HepG2 (cell line): Measurements from ENCODE around the gene FRMD3. TPM values are rescaled to one million over a fixed set of nuclear protein-coding genes. Genes with fewer than 3 reads are reported as not detected.

Experiments used
- BHLHE40 ChIP-seq: IDR thresholded peaks from 2 replicates; pipeline ENCODE4 v1.6.1; 2011; ENCODE audit warnings: low read length, improper control_type of control experiment
- CBX5 ChIP-seq: sonication (generic); formaldehyde crosslinking; IDR thresholded peaks from 2 replicates; pipeline ENCODE4 v1.4.0; 2020; ENCODE audit warnings: missing genetic modification reagents, borderline replicate concordance
- ELF1 ChIP-seq: sonication (generic); formaldehyde crosslinking; IDR thresholded peaks from 2 replicates; pipeline ENCODE4 v1.4.0; 2020; ENCODE audit warnings: missing genetic modification reagents
- FOXJ3 ChIP-seq: sonication (generic); formaldehyde crosslinking; IDR thresholded peaks from 2 replicates; pipeline ENCODE4 v1.4.0; 2020; ENCODE audit warnings: missing genetic modification reagents, mild to moderate bottlenecking, borderline replicate concordance
- GATA4 ChIP-seq: sonication (generic); IDR thresholded peaks from 2 replicates; pipeline ENCODE4 v1.6.1; 2016; ENCODE audit warnings: antibody characterized with exemption, low read depth, borderline replicate concordance
- HDAC2 ChIP-seq: sonication (generic); formaldehyde crosslinking; IDR thresholded peaks from 2 replicates; pipeline ENCODE4 v1.4.0; 2020; ENCODE audit warnings: missing genetic modification reagents
- HOXA5 ChIP-seq: sonication (generic); formaldehyde crosslinking; IDR thresholded peaks from 2 replicates; pipeline ENCODE4 v1.4.0; 2020; ENCODE audit warnings: missing genetic modification reagents
- KAT7 ChIP-seq: IDR thresholded peaks from 2 replicates; pipeline ENCODE4 v1.6.1; 2018; ENCODE audit warnings: borderline replicate concordance, missing compliant biosample characterization
- PPARG ChIP-seq: conservative IDR thresholded peaks from 2 replicates; pipeline ENCODE4 v1.6.1; 2016; ENCODE audit warnings: missing biosample characterization, missing genetic modification reagents
- SNRNP70 ChIP-seq: fragments of 200-400 bp; formaldehyde crosslinking; IDR thresholded peaks from 2 replicates; pipeline ENCODE4 v1.6.1; 2017; ENCODE audit warnings: mild to moderate bottlenecking, low read depth, low read length, moderate library complexity
- TBX2 ChIP-seq: sonication (generic); formaldehyde crosslinking; IDR thresholded peaks from 2 replicates; pipeline ENCODE4 v1.5.0; 2020; ENCODE audit warnings: missing genetic modification reagents, mild to moderate bottlenecking, borderline replicate concordance
- ZMYM4 ChIP-seq: sonication (generic); formaldehyde crosslinking; IDR thresholded peaks from 2 replicates; pipeline ENCODE4 v1.8.1; 2023; ENCODE audit warnings: mild to moderate bottlenecking, missing genetic modification reagents
- ZNF83 ChIP-seq: sonication (generic); formaldehyde crosslinking; IDR thresholded peaks from 2 replicates; pipeline ENCODE4 v1.4.0; 2020; ENCODE audit warnings: missing genetic modification reagents, mild to moderate bottlenecking, borderline replicate concordance
- polyA plus RNA-seq, 8 experiments: library from polyadenylated mRNA; depleted of rRNA in 3 of 8; stranded (reverse) in 7 of 8; unstranded in 1 of 8; fragments of >200 nt; fragmentation: Illumina TruSeq in 4 of 8; extraction: Trizol in 4 of 8; gene quantifications; 2 replicates each; pipeline versions ENCODE4 v1.2.1 to v1.2.3, GENCODE V29; 2011 to 2016; ENCODE audit warnings: low read depth in 4 of 8, missing spikeins in 1 of 8, mixed read lengths in 1 of 8; ENCODE audit not compliant: insufficient read depth in 1 of 8
- total RNA-seq, 5 experiments: library from RNA; depleted of rRNA; stranded (reverse); fragments of >200 nt; fragmentation: Illumina TruSeq; extraction: Trizol; gene quantifications; 2 replicates each; pipeline ENCODE4 v1.2.3, GENCODE V29; 2016; ENCODE audit warnings: low read depth in 1 of 5
- TF ChIP-seq, protein P1 (sequence below): sonication (generic); formaldehyde crosslinking; IDR thresholded peaks from 2 replicates; pipeline ENCODE4 v1.4.0; 2020; ENCODE audit warnings: missing genetic modification reagents
- TF ChIP-seq, protein P2 (sequence below): sonication (generic); formaldehyde crosslinking; IDR thresholded peaks from 2 replicates; pipeline ENCODE4 v1.4.0; 2020; ENCODE audit warnings: missing genetic modification reagents, borderline replicate concordance
- TF ChIP-seq, protein P3 (sequence below): sonication (generic); formaldehyde crosslinking; IDR thresholded peaks from 2 replicates; pipeline ENCODE4 v1.4.0; 2020; ENCODE audit warnings: mild to moderate bottlenecking, missing genetic modification reagents
- TF ChIP-seq, protein P4 (sequence below): sonication (generic); formaldehyde crosslinking; IDR thresholded peaks from 2 replicates; pipeline ENCODE4 v1.8.1; 2023; ENCODE audit warnings: mild to moderate bottlenecking, missing genetic modification reagents, borderline replicate concordance

Gene FRMD3
- total and polyA plus RNA-seq, 2 of the 13 experiments (the other 11 are each of a cell fraction or from before 2014, with no cell fraction given) = 3.2 to 7.7 TPM

DNA sequence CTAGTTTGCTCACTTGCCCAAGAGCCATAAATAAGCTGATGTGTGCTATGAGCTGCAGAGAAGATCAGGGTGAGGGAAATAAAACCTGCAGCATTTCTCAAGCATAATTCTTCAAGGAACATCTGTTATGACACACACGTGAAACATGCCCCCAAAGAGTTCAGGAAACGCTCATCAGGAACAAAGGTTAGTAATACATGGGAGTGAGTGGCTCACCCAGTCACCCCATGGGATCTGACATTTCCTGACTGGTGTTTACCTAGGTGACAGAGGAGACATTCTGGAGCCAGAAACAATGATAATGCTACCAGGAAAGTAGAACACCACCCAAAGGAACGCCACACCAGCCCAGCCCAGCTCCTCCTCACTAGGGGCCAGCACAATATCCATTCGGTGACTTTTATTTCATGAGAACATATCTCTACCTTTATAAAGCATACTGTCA is 66.0 kb downstream of the FRMD3 start (continued):
- TF ChIP-seq, protein P1, sequence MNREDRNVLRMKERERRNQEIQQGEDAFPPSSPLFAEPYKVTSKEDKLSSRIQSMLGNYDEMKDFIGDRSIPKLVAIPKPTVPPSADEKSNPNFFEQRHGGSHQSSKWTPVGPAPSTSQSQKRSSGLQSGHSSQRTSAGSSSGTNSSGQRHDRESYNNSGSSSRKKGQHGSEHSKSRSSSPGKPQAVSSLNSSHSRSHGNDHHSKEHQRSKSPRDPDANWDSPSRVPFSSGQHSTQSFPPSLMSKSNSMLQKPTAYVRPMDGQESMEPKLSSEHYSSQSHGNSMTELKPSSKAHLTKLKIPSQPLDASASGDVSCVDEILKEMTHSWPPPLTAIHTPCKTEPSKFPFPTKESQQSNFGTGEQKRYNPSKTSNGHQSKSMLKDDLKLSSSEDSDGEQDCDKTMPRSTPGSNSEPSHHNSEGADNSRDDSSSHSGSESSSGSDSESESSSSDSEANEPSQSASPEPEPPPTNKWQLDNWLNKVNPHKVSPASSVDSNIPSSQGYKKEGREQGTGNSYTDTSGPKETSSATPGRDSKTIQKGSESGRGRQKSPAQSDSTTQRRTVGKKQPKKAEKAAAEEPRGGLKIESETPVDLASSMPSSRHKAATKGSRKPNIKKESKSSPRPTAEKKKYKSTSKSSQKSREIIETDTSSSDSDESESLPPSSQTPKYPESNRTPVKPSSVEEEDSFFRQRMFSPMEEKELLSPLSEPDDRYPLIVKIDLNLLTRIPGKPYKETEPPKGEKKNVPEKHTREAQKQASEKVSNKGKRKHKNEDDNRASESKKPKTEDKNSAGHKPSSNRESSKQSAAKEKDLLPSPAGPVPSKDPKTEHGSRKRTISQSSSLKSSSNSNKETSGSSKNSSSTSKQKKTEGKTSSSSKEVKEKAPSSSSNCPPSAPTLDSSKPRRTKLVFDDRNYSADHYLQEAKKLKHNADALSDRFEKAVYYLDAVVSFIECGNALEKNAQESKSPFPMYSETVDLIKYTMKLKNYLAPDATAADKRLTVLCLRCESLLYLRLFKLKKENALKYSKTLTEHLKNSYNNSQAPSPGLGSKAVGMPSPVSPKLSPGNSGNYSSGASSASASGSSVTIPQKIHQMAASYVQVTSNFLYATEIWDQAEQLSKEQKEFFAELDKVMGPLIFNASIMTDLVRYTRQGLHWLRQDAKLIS (CRISPR knock-in tag) = no peak
- peak; percentile 93 for TF ChIP-seq PPARG (CRISPR knock-in tag)
- TF ChIP-seq, protein P2, sequence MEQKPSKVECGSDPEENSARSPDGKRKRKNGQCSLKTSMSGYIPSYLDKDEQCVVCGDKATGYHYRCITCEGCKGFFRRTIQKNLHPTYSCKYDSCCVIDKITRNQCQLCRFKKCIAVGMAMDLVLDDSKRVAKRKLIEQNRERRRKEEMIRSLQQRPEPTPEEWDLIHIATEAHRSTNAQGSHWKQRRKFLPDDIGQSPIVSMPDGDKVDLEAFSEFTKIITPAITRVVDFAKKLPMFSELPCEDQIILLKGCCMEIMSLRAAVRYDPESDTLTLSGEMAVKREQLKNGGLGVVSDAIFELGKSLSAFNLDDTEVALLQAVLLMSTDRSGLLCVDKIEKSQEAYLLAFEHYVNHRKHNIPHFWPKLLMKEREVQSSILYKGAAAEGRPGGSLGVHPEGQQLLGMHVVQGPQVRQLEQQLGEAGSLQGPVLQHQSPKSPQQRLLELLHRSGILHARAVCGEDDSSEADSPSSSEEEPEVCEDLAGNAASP (CRISPR knock-in tag) = peak; percentile 53; the same call in 1 of the 2 replicates
- peak; percentile 87 for TF ChIP-seq HDAC2 (CRISPR knock-in tag)
- TF ChIP-seq, protein P3, sequence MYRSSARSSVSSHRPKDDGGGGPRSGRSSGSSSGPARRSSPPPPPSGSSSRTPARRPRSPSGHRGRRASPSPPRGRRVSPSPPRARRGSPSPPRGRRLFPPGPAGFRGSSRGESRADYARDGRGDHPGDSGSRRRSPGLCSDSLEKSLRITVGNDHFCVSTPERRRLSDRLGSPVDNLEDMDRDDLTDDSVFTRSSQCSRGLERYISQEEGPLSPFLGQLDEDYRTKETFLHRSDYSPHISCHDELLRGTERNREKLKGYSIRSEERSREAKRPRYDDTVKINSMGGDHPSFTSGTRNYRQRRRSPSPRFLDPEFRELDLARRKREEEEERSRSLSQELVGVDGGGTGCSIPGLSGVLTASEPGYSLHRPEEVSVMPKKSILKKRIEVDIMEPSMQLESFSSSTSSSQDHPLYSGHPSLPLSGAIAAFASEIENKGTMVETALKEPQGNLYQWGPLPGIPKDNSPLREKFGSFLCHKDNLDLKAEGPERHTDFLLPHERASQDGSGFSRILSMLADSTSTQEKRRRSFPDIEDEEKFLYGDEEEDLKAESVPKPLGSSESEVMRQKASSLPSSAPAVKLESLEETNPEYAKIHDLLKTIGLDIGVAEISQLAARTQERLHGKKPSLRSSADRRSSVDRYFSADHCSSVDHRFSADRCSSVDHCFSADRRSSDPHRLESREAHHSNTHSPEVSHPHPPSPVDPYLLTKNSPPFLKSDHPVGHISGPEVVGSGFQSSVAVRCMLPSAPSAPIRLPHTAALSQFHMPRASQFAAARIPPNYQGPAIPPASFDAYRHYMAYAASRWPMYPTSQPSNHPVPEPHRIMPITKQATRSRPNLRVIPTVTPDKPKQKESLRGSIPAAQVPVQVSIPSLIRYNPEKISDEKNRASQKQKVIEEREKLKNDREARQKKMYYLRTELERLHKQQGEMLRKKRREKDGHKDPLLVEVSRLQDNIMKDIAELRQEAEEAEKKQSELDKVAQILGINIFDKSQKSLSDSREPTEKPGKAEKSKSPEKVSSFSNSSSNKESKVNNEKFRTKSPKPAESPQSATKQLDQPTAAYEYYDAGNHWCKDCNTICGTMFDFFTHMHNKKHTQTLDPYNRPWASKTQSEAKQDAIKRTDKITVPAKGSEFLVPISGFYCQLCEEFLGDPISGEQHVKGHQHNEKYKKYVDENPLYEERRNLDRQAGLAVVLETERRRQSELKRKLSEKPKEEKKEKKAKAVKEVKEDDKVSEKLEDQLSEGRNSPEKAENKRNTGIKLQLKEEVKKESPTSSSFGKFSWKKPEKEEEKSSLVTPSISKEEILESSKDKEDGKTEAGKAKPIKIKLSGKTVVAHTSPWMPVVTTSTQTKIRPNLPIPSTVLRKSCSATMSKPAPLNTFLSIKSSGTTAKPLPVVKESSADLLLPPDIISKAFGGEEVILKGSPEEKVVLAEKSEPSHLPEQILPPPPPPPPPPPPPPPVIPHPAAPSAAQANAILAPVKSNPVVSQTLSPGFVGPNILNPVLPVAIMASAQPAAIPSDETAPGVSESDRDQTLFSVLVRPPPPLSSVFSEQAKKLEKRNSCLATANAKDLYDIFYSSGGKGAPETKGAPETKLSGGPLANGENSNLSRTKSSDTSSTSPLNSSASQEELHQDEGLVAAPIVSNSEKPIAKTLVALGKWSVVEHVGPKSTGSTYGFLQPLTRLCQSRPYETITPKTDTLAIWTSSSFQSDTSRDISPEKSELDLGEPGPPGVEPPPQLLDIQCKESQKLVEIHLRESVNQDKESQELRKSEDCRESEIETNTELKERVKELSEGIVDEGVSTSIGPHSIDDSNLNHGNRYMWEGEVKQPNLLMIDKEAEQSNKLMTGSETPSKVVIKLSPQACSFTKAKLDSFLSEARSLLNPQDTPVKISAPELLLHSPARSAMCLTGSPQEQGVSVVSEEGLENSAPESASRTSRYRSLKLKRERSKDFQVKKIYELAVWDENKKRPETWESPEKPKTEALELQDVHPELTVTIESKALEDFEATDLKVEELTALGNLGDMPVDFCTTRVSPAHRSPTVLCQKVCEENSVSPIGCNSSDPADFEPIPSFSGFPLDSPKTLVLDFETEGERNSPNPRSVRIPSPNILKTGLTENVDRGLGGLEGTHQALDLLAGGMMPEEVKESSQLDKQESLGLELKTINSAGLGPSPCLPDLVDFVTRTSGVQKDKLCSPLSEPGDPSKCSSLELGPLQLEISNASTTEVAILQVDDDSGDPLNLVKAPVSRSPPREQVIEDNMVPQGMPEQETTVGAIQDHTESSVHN (CRISPR knock-in tag) = no peak
- 0 out of 2 replicates have a peak, but pooled peaks have one; percentile 43 for TF ChIP-seq CBX5 (CRISPR knock-in tag)
- TF ChIP-seq ZNF83 (CRISPR knock-in tag) = no peak
- TF ChIP-seq FOXJ3 (CRISPR knock-in tag) = peak; percentile 48; the same call in 1 of the 2 replicates
- no peak for TF ChIP-seq SNRNP70
- TF ChIP-seq KAT7 (CRISPR knock-in tag) = 0 out of 2 replicates have a peak, but pooled peaks have one; percentile 49
- peak; percentile 49; the same call in 1 of the 2 replicates for TF ChIP-seq TBX2 (CRISPR knock-in tag)
- no peak for TF ChIP-seq HOXA5 (CRISPR knock-in tag)
- peak; percentile 48; the same call in 1 of the 2 replicates for TF ChIP-seq BHLHE40
- TF ChIP-seq, protein P4, sequence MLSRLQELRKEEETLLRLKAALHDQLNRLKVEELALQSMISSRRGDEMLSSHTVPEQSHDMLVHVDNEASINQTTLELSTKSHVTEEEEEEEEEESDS (CRISPR knock-in tag) = 0 out of 2 replicates have a peak, but pooled peaks have one; percentile 35
- peak; percentile 53 for TF ChIP-seq ELF1 (CRISPR knock-in tag)
- TF ChIP-seq GATA4 = peak; percentile 55; the same call in 1 of the 2 replicates
- 0 out of 2 replicates have a peak, but pooled peaks have one; percentile 21 for TF ChIP-seq ZMYM4 (CRISPR knock-in tag)
